Stimulated activated naive CD8-positive, alpha-beta T cell treated with anti-CD3 and anti-CD28 coated beads, Interleukin-15, Interleukin-2, amounts not matched to agents 100 U/mL and 50 U/mL, for 24 hours (primary cell): ENCODE data around the gene CABP2.
"Not testable (repeated sequence)": the region's sequence is repeated elsewhere in the genome, so short reads cannot be mapped to it uniquely, and the experiment has no call there.

Experiments used
- ATAC-seq: fragments of 150-1000 bp; cut with Tn5 transposase; one replicate; pipeline ENCODE4 v1.10.0; 2021
- DNase-seq: peaks from one replicate; pipeline ENCODE4 v3.0.0; 2021

The CABP2 gene

GRCh38 chr11:67494371-67495233 is 28.6 kb downstream of the CABP2 start:
- DNase-seq = no peak
- ATAC-seq = no peak

GRCh38 chr11:67493548-67494370 is 29.5 kb downstream of the CABP2 start:
- ATAC-seq (no peak), DNase-seq (no peak)

GRCh38 chr11:67492801-67493547 is 30.3 kb downstream of the CABP2 start:
- DNase-seq (peak; percentile 52), ATAC-seq (no peak)

- no peak for DNase-seq
- no peak for ATAC-seq
Measured at GRCh38 chr11:67492069-67492727, 31.0 kb downstream of the CABP2 start.

- DNase-seq = no peak
Measured at GRCh38 chr11:67491276-67492068, 31.8 kb downstream of the CABP2 start.

GRCh38 chr11:67490727-67491065 is 32.5 kb downstream of the CABP2 start:
- DNase-seq = no peak

More at GRCh38 chr11:67491276-67492068, 31.8 kb downstream of the CABP2 start:
- ATAC-seq = no peak

GRCh38 chr11:67489885-67490726 is 33.1 kb downstream of the CABP2 start:
- ATAC-seq (no peak), DNase-seq (no peak)

More at GRCh38 chr11:67490727-67491065, 32.5 kb downstream of the CABP2 start:
- ATAC-seq = no peak

GRCh38 chr11:67489203-67489884 is 33.9 kb downstream of the CABP2 start:
- ATAC-seq (no peak), DNase-seq (no peak)

- ATAC-seq (no peak), DNase-seq (peak; percentile 73)
Measured at GRCh38 chr11:67486481-67487195, 36.6 kb downstream of the CABP2 start.

- peak; percentile 75 for DNase-seq
- not testable (repeated sequence) for ATAC-seq
Measured at GRCh38 chr11:67485873-67486361, 37.3 kb downstream of the CABP2 start.

GRCh38 chr11:67484847-67485311 is 38.4 kb downstream of the CABP2 start:
- ATAC-seq (peak; percentile 35), DNase-seq (peak; percentile 83)

GRCh38 chr11:67483831-67484665 is 39.2 kb downstream of the CABP2 start:
- ATAC-seq = peak; percentile 17
- DNase-seq = peak; percentile 55

- peak; percentile 66 for ATAC-seq
- DNase-seq = peak; percentile 97
Measured at GRCh38 chr11:67482827-67483798, 40.1 kb downstream of the CABP2 start, which contains the start of gene AIP. Gene AIP (plus strand): TSS chr11:67483026. CDS start chr11:67483159, 133 bp downstream.

- no peak for DNase-seq
- ATAC-seq = no peak
Measured at GRCh38 chr11:67482275-67482826, 40.9 kb downstream of the CABP2 start.

- ATAC-seq, DNase-seq: not testable (repeated sequence)
Measured at GRCh38 chr11:67477344-67478050, 45.7 kb downstream of the CABP2 start.
